Mesodermal cell (in vitro differentiated cells): ENCODE measurements around the gene ACYP1.

Source experiments
- H3K27ac ChIP-seq: 2 replicates; pipeline ENCODE4 v1.7.0; 2013; ENCODE audit warnings: mild to moderate bottlenecking, low read depth, low read length, moderate library complexity; ENCODE audit not compliant: severe bottlenecking
- H3K36me3 ChIP-seq: 2 replicates; pipeline ENCODE4 v1.7.1; 2013; ENCODE audit warnings: mild to moderate bottlenecking, low read length, moderate library complexity; ENCODE audit not compliant: control insufficient read depth, insufficient read depth
- H3K4me1 ChIP-seq: one replicate; pipeline ENCODE4 v1.7.1; 2013; ENCODE audit warnings: mild to moderate bottlenecking, low read length; ENCODE audit not compliant: insufficient read depth, control insufficient read depth, poor library complexity, severe bottlenecking
- H3K4me3 ChIP-seq: 2 replicates; pipeline ENCODE4 v1.7.0; 2013; ENCODE audit warnings: low read length, control low read depth, mild to moderate bottlenecking; ENCODE audit not compliant: insufficient read depth, poor library complexity, severe bottlenecking; ENCODE audit errors: extremely low read depth
- H3K9me3 ChIP-seq: 2 replicates; pipeline ENCODE4 v1.7.1; 2013; ENCODE audit warnings: mild to moderate bottlenecking, low read length, moderate library complexity; ENCODE audit not compliant: control insufficient read depth
- WGBS, 2 experiments: methylation state at CpG; one replicate each; pipeline ENCODE4 v1.1.5; 2013; ENCODE audit warnings: missing lambda C conversion rate in 2 of 2; ENCODE audit not compliant: insufficient coverage in 2 of 2; 5-methylcytosine and 5-hydroxymethylcytosine counted together

Gene ACYP1

DNA sequence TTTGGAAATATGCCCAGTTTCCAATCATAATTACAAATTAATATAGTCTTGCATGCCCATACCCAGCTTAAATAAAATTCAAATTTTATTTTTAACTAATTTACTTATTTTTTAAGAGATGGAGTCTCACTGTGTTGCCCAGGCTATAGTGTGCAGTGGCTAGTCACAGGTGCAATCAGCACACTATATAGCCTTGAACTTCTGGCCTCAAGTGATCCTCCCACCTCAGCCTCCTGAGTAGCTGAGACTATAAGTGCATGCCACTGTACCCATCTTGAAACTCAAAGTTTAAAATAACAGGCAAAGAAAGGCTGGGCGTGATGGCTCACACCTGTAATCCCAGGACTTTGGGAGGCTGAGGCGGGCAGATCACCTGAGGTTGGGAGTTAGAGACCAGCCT, 22.9 kb downstream of the ACYP1 start:
- WGBS, 2 experiments = 100% methylated on average over 1 to 2 of the region's 2 CpGs
- H3K27ac ChIP-seq = no peak overlapping the region

DNA sequence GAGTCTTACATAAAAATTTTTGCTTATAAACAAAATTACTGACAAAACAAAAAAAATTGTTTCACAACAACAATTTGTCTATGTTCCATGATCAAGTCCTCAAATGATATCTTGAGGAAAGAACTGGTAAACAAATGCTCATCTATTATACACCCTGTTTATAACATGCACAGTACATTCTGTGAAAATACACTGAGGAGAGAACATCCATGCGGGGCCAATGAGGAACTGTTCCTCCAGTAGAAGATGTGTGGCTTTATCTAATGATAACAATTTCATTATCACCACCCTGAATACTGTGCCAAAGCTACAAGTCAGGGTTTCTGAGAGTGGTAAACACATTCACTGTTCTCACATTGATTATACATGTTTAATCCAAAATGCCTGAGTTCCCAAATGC, 23.3 kb downstream of the ACYP1 start:
- no CpG with 5 or more reads among the region's 1 CpG for WGBS, 2 experiments
- no peaks in the 10 kb centered on the region for H3K4me1 ChIP-seq
- H3K9me3 ChIP-seq = no peaks in the 10 kb centered on the region
- H3K36me3 ChIP-seq = peaks cover 21% of the 10 kb centered on the region
- no peak overlapping the region for H3K27ac ChIP-seq
- H3K4me3 ChIP-seq = no peak overlapping the region

More for the DNA sequence above, 22.9 kb downstream of the ACYP1 start:
- Histone ChIP-seq H3K4me1 (no peaks in the 10 kb centered on the region), H3K4me3 (no peak overlapping the region), H3K36me3 (peaks cover 21% of the 10 kb centered on the region), H3K9me3 (no peaks in the 10 kb centered on the region)

DNA sequence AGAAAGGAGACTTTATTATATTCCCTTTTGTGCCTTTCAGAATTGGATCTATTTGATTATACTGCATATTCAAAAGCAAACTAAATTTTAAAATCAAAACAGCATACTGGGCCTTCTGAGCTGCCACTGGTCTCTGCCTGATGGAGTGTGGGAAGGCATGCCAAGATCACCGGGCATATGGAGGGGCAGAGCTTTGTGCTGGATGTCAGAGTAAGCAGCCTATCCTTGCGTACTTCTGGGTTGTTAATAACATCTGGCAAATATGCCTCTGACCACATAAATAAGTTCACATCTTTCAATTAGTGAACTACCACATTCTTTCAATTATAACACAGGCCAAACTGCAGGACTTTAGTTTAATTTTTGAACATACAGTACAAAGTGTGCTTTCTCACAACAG, 30.9 kb downstream of the ACYP1 start:
- WGBS, 2 experiments = 86 to 100% methylated on average over 1 to 2 of the region's 2 CpGs
- Histone ChIP-seq H3K27ac (no peak overlapping the region), H3K9me3 (no peaks in the 10 kb centered on the region), H3K36me3 (peaks cover 46% of the 10 kb centered on the region), H3K4me1 (no peaks in the 10 kb centered on the region), H3K4me3 (no peak overlapping the region)

DNA sequence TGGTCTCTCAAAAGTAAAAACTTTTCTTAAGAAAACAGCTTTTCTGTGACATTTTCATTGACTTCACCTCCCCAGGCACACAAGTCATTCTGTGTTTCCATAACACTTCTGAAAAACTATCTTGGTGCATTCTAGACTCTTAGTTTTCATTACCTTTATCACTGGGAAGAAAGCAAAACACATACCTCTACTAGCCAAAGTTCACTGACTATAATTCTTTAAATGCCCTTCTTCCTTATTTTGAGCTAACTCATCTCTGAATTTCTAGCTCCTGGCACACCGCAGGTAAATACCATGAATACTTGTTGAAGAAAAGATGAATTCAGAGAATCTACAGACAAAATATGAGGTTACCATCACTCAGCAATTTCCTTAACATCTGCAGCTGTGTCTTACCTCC, 33.7 kb downstream of the ACYP1 start:
- 0% methylated on average over 1 of the region's 1 CpG; no CpG with 5 or more reads in 1 of the 2 experiments for WGBS, 2 experiments
- Histone ChIP-seq H3K9me3 (no peaks in the 10 kb centered on the region), H3K4me1 (peaks cover 6% of the 10 kb centered on the region), H3K27ac (no peak overlapping the region), H3K4me3 (no peak overlapping the region), H3K36me3 (peaks cover 43% of the 10 kb centered on the region)

DNA sequence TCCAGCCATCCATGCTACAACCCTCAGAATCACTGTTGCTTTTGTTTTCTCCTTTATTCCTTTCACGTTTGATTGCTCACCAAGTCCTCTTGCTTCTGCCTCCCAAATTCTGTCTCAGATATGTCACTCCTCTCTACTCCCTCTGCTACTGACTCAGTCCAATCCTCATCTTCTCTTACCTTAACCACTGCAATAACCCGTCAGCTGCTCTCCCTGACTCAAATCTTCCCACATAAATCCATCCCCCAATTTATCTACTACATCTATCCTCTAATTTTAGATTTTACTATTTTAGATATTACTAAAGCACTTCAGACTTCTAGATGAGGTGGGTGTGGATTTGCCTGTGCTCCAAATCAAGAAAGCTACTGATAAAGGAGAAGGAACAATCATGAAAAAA, 37.9 kb downstream of the ACYP1 start:
- Histone ChIP-seq H3K4me1 (peaks cover 18% of the 10 kb centered on the region), H3K9me3 (no peaks in the 10 kb centered on the region), H3K4me3 (no peak overlapping the region), H3K36me3 (peaks cover 40% of the 10 kb centered on the region), H3K27ac (no peak overlapping the region)
- WGBS, 2 experiments = 92 to 93% methylated on average over 2 of the region's 2 CpGs

DNA sequence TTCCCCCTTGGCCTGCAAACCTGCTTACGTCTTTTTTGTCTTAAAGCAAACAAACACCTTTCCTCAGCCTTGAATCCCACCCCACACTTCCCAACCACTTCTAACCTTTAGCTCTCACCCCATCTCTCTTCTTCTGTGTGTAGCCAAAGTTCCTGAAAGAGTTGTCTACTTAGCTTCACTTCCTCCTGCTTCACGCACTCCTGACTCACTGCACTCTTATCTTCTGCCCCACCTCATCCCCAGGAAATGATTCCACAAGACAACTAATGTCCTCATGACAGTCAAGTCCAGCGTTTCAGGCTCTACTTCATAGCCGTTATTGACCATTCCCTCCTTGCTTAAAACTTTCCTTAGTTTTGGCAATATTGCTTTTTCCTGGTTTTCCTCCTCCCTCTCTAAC, 38.7 kb downstream of the ACYP1 start:
- Histone ChIP-seq H3K36me3 (peaks cover 39% of the 10 kb centered on the region), H3K4me3 (no peak overlapping the region), H3K4me1 (peaks cover 18% of the 10 kb centered on the region), H3K27ac (peak overlapping the region; percentile 6), H3K9me3 (no peaks in the 10 kb centered on the region)
- WGBS, 2 experiments = 70 to 74% methylated on average over 4 of the region's 4 CpGs

DNA sequence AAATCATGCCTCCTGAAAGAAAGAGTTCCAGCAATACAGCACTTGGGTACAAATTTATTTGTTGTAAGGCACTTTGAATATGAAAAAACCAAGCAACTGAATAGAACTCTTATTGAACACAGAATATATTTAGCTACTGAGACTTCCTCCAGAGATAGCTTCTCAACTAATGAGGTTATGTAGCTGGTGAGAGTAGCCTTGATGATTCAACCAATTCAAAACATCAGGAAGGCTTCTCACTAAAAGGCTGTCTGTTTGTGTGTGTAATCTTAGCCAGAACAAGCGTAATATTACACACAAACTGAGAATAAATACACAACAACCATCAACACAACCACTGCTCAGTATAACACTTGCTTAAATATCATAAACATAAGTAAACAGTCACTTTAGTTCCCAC, 40.7 kb downstream of the ACYP1 start:
- no peak overlapping the region for H3K4me3 ChIP-seq
- H3K27ac ChIP-seq = peak overlapping the region; percentile 24
- WGBS, 2 experiments = no CpG with 5 or more reads among the region's 1 CpG
- H3K4me1 ChIP-seq = peaks cover 18% of the 10 kb centered on the region
- H3K36me3 ChIP-seq = peaks cover 30% of the 10 kb centered on the region
- H3K9me3 ChIP-seq = no peaks in the 10 kb centered on the region

DNA sequence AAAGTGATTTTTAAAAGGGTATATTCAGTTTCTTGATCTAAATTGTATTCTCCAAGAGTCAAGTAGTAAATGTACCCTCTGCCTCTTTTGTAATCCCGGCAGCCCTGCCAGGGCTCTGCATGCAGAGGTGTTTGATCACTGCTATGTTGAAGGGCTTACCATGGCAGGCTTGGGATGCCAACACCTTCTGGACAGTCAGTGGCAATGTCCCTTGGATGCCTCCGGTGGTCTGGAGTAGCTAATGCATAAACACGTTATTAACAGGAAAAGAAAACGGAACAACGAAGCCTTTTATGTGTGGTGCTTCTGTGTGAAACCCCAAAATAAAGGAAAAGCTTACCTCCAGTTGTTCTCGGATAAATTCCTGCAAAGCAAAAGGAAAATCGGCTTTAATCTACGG, 41.2 kb downstream of the ACYP1 start:
- peaks cover 18% of the 10 kb centered on the region for H3K4me1 ChIP-seq
- H3K4me3 ChIP-seq = no peak overlapping the region
- no peak overlapping the region for H3K27ac ChIP-seq
- peaks cover 33% of the 10 kb centered on the region for H3K36me3 ChIP-seq
- H3K9me3 ChIP-seq = no peaks in the 10 kb centered on the region
- WGBS, 2 experiments = 69 to 73% methylated on average over 5 to 7 of the region's 8 CpGs

DNA sequence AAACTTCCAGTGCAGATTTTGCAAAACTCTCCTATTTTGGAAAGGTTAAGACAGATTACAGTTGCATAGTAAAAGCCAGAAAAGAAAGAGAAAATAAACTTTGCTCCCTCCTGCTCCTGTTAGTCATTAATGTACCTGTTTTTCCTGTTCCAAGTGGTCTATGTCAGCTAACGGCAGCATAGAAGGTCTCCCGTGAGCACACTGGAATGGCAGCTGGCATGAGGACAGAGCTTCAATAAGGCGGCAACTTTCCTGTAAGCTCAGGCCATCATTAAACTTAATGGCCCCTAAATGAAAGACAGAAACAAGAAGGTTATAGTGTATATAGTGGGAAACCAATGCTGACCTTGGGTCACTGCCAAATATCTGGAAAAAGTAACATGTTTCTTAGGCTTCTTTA, 45.1 kb downstream of the ACYP1 start:
- H3K27ac ChIP-seq = no peak overlapping the region
- no peaks in the 10 kb centered on the region for H3K9me3 ChIP-seq
- peaks cover 64% of the 10 kb centered on the region for H3K36me3 ChIP-seq
- 100% methylated on average over 3 of the region's 3 CpGs; no CpG with 5 or more reads in 1 of the 2 experiments for WGBS, 2 experiments
- H3K4me3 ChIP-seq = no peak overlapping the region
- H3K4me1 ChIP-seq = peaks cover 10% of the 10 kb centered on the region

DNA sequence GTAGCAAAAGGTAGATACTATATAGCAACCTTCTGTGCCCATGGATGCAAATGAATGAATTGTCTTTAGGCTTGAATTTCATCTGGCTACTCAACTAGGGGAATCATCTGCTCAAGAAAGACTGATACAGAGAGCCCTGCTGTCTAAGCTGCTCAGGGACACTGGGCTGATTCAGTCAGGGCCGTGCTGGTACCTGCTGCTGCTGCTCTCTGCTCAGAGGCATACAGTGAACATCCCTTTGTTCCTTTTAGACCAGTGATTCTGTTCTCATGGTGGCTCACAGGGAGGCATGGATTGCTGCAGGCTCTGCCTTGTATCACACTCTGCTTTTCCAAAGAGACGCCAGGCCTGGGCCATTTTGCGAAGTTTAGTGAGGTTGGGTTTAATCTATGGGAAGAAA, 47.0 kb downstream of the ACYP1 start:
- WGBS, 2 experiments = 96 to 100% methylated on average over 2 to 3 of the region's 3 CpGs
- Histone ChIP-seq H3K4me3 (no peak overlapping the region), H3K9me3 (no peaks in the 10 kb centered on the region), H3K36me3 (peaks cover 58% of the 10 kb centered on the region), H3K27ac (no peak overlapping the region), H3K4me1 (peaks cover 7% of the 10 kb centered on the region)

DNA sequence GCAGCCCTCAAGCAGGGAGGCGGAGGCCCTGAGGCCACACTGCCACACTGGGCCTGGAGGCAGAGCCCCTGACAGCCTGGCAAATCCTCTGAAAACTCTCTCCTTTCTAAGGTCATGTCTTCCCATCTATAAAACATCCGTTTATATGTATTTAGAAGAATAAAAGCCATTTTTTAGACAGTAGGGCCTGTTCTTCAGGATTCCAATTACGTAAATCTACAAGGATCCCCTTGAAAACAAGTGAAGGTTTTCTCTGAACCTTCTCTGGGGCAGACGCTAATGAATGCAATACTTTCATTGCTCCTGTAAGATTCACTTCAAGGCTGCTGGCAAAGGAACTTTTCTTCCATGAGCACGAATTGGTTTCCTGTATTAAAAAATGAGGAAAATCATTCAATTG, 48.3 kb downstream of the ACYP1 start:
- peaks cover 17% of the 10 kb centered on the region for H3K4me1 ChIP-seq
- WGBS, 2 experiments = 100% methylated on average over 2 to 3 of the region's 5 CpGs
- no peak overlapping the region for H3K4me3 ChIP-seq
- H3K36me3 ChIP-seq = peaks cover 58% of the 10 kb centered on the region
- H3K9me3 ChIP-seq = no peaks in the 10 kb centered on the region
- H3K27ac ChIP-seq = no peak overlapping the region
